Adipocyte (in vitro differentiated cells): Measurements from ENCODE around the gene MTHFD1L.
A peak's percentile ranks its signal among the peaks of the same experiment; 100 is the strongest.

ENCODE experiments used
- DNase-seq: peaks from one replicate; pipeline ENCODE4 v3.0.0-alpha.2; 2015; ENCODE audit warnings: low read depth
- H3K27me3 ChIP-seq: replicated peaks from 2 replicates; pipeline ENCODE4 v1.7.0; 2013; ENCODE audit warnings: mild to moderate bottlenecking, low read length, moderate library complexity; ENCODE audit not compliant: control insufficient read depth, insufficient read depth
- H3K36me3 ChIP-seq: 2 replicates; pipeline ENCODE4 v1.7.0; 2013; ENCODE audit warnings: low read length, mild to moderate bottlenecking, moderate library complexity; ENCODE audit not compliant: control insufficient read depth, insufficient read depth, severe bottlenecking
- H3K4me1 ChIP-seq: 2 replicates; pipeline ENCODE4 v1.7.0; 2013; ENCODE audit warnings: mild to moderate bottlenecking, low read length, moderate library complexity; ENCODE audit not compliant: control insufficient read depth, insufficient read depth
- H3K4me3 ChIP-seq: 2 replicates; pipeline ENCODE4 v1.7.0; 2013; ENCODE audit warnings: mild to moderate bottlenecking, low read length, moderate library complexity
- H3K9ac ChIP-seq: 2 replicates; pipeline ENCODE4 v1.7.0; 2013; ENCODE audit warnings: mild to moderate bottlenecking, low read length, moderate library complexity
- H3K9me3 ChIP-seq: 2 replicates; pipeline ENCODE4 v1.7.0; 2013; ENCODE audit warnings: mild to moderate bottlenecking, low read length, moderate library complexity; ENCODE audit not compliant: control insufficient read depth

Gene MTHFD1L

GRCh38 chr6:150900049-150900448 is 34.5 kb downstream of the MTHFD1L start:
- Histone ChIP-seq H3K9me3 (no peaks in the 10 kb centered on the region), H3K36me3 (peaks cover 3% of the 10 kb centered on the region), H3K27me3 (no peaks in the 10 kb centered on the region), H3K4me3 (no peak overlapping the region), H3K4me1 (peaks cover 33% of the 10 kb centered on the region), H3K9ac (no peak overlapping the region)
- DNase-seq, result no peak

DNA sequence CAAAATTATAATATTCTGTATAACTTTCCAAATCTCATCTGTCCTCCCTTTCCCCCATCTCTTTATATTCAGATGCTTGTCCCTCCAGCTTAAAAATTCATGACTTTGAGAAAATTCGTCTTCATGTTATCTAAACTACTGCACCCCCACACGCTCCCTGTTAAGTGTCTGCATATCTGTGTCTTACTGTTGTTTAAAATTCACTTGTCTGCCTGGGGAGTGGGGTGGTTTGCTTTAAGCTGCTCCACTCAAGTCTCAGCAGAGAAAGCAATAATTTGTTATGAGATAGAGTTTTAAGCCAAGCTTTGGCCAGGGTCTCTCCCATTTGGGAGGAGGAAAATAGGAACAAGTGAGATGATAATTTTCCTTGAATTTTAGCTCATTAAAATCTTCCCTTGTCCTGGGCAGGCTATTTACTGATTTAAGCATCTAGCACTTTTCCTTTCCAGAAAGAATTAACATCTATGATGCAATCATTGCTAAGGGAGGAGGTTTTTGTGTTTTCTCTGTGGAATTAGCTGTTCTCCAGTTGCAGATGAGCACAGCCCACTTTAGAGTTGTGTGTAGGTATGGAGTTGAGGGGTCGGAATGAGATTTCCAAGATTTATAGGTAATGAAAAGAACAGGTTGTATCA is 36.8 kb downstream of the MTHFD1L start:
- H3K4me3 ChIP-seq, result no peak overlapping the region
- H3K9me3 ChIP-seq, result no peaks in the 10 kb centered on the region
- H3K27me3 ChIP-seq, result no peaks in the 10 kb centered on the region
- peak; percentile 66 for DNase-seq
- H3K36me3 ChIP-seq, result peaks cover 12% of the 10 kb centered on the region
- no peak overlapping the region for H3K9ac ChIP-seq
- peaks cover 36% of the 10 kb centered on the region for H3K4me1 ChIP-seq

DNA sequence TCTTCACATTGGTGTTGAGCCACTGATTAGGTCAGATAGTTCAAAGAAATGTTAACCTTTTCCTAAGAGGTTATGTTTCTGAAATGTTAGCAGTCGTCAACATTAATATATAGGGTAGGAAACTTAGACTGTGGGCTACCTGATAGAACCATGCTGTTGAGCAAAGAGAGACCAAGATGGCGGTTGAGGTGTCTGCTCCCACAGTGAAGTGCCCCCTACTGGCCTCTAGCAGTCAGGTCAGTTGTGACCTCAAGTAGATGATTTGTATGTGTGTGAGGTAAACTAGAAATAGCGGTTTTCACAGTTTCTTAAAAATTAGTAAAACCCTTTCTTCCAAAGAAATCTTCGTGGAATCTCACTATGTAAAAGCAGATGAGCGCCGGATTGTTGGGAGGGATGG is 40.3 kb downstream of the MTHFD1L start:
- Histone ChIP-seq H3K9ac (no peak overlapping the region), H3K27me3 (no peaks in the 10 kb centered on the region), H3K36me3 (peaks cover 9% of the 10 kb centered on the region), H3K4me3 (no peak overlapping the region), H3K9me3 (no peaks in the 10 kb centered on the region), H3K4me1 (peaks cover 27% of the 10 kb centered on the region)
- DNase-seq, result no peak

DNA sequence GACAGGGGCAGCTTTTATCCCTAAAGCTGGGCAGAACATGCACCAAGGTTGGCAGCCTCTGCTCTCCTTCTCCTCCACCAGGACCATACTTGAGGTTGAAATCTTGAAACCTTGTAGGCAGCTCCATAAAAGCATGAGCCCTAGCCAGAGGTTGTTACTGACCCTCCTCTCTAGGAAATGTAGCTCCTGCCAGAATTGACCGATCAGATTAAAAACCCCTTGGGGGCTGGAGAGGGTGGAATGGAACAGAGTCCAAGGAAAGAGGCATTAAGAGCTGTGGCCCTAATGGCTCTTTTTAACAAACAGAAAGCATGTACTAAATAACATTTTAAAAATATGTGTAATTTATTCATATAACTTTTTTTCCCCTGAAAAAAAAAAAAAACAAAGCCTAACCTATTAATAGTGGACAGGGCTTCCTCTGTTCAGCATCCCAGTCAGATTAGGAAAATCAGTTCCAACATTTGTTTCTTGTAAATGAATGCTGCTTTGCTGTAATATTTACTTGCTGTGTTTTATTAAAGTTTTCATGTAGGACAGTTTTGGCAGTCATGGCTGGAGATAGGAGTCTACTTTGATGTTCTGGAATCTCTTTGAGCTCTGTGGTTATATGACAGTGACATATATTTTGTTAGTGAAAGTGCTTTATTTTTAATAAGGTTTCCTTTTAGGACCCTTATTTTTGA is 41.3 kb downstream of the MTHFD1L start:
- H3K27me3 ChIP-seq, result no peaks in the 10 kb centered on the region
- no peak for DNase-seq
- H3K9me3 ChIP-seq, result no peaks in the 10 kb centered on the region
- peaks cover 15% of the 10 kb centered on the region for H3K36me3 ChIP-seq
- peaks cover 27% of the 10 kb centered on the region for H3K4me1 ChIP-seq
- no peak overlapping the region for H3K4me3 ChIP-seq
- H3K9ac ChIP-seq, result no peak overlapping the region

DNA sequence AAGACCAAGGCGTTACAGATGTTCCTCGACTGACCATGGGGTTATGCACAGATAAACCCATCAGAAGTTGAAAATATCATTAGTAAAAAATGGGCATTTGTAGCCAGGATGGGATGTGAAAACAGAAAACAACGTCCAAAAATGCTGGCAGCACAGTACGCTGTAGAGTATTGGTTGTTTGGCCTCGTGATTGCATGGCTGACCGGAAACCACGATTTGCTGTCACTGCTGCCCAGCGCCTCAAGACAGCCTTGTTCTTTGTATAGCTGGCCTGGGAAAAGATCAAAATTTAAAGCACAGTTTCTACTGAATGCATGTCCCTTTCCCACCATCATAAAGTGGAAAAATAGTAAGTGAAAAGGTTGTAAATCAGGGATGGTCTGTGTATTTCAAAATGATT is 41.9 kb downstream of the MTHFD1L start:
- H3K9me3 ChIP-seq, result no peaks in the 10 kb centered on the region
- H3K9ac ChIP-seq, result no peak overlapping the region
- H3K27me3 ChIP-seq, result no peaks in the 10 kb centered on the region
- H3K4me3 ChIP-seq, result no peak overlapping the region
- H3K36me3 ChIP-seq, result peaks cover 15% of the 10 kb centered on the region
- peaks cover 22% of the 10 kb centered on the region for H3K4me1 ChIP-seq
- DNase-seq, result no peak

GRCh38 chr6:150908901-150909300 is 43.4 kb downstream of the MTHFD1L start:
- Histone ChIP-seq H3K4me3 (no peak overlapping the region), H3K9ac (no peak overlapping the region), H3K27me3 (no peaks in the 10 kb centered on the region), H3K36me3 (peaks cover 15% of the 10 kb centered on the region), H3K4me1 (peaks cover 11% of the 10 kb centered on the region), H3K9me3 (no peaks in the 10 kb centered on the region)
- DNase-seq, result no peak

- Histone ChIP-seq H3K9ac (no peak overlapping the region), H3K9me3 (no peaks in the 10 kb centered on the region), H3K4me1 (peaks cover 23% of the 10 kb centered on the region), H3K27me3 (no peaks in the 10 kb centered on the region), H3K4me3 (no peak overlapping the region), H3K36me3 (peaks cover 12% of the 10 kb centered on the region)
- no peak for DNase-seq
Measured at GRCh38 chr6:150910561-150910960, 45.1 kb downstream of the MTHFD1L start.

- Histone ChIP-seq H3K9ac (no peak overlapping the region), H3K36me3 (peaks cover 12% of the 10 kb centered on the region), H3K4me1 (peaks cover 17% of the 10 kb centered on the region), H3K9me3 (no peaks in the 10 kb centered on the region), H3K27me3 (no peaks in the 10 kb centered on the region), H3K4me3 (no peak overlapping the region)
- DNase-seq, result no peak
Measured at GRCh38 chr6:150914372-150914771, 48.9 kb downstream of the MTHFD1L start.

DNA sequence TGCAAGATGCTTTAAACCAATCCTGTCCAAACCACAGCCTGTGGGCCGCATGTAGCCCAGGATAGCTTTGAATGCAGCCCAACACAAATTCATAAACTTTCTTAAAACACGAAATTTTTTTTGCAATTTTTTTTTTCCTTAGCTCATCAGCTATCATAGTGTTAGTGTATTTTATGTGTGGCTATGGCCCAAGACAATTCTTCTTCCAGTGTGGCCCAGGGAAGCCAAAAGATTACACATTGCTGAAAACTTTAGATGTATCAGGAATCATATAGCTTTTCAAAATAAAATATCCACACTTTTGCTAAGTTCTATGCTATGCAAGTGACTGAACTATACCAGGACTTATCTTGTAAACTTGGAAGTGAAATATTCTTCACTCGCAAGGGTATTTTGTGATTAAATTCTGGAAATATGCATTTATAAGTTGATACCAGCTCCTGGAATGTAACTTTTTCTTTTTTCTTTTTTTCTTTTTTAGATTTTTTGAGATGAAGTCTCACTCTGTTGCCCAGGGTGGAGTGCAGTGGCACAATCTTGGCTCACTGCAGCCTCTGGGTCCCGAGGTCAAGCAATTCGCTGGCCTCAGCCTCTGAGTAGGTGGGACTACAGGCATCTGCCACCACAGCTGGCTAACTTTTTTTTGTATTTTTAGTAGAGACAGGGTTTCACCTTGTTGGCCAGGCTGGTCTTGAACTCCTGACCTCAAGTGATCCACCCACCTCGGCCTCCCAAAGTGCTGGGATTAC is 49.8 kb downstream of the MTHFD1L start:
- no peaks in the 10 kb centered on the region for H3K9me3 ChIP-seq
- peaks cover 17% of the 10 kb centered on the region for H3K4me1 ChIP-seq
- peak overlapping the region; percentile 45 for H3K9ac ChIP-seq
- H3K27me3 ChIP-seq, result no peaks in the 10 kb centered on the region
- DNase-seq, result no peak
- peaks cover 22% of the 10 kb centered on the region for H3K36me3 ChIP-seq
- H3K4me3 ChIP-seq, result peak overlapping the region; percentile 31

DNA sequence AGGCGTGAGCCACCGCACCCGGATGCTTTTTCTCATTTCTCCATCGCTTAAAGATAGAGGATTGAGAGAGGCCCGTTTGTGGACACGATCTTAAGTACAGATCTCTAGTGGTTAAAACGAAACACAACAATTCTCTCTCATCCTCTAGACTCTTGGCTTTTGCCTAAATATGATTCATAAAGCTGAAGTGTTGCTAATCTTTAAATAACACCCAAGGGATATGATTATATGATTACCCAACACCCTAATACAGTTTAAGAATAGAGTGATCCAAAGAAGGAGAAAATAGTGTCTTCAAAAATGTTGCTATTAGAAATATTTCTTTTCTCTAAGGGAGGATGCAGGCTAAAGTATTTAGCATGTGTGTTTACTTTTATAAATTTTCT is 50.4 kb downstream of the MTHFD1L start:
- H3K36me3 ChIP-seq, result peaks cover 24% of the 10 kb centered on the region
- peaks cover 17% of the 10 kb centered on the region for H3K4me1 ChIP-seq
- H3K27me3 ChIP-seq, result no peaks in the 10 kb centered on the region
- no peaks in the 10 kb centered on the region for H3K9me3 ChIP-seq
- H3K4me3 ChIP-seq, result peak overlapping the region; percentile 31
- H3K9ac ChIP-seq, result peak overlapping the region; percentile 45
- no peak for DNase-seq

- Histone ChIP-seq H3K4me1 (peaks cover 19% of the 10 kb centered on the region), H3K4me3 (no peak overlapping the region), H3K9ac (no peak overlapping the region), H3K27me3 (no peaks in the 10 kb centered on the region), H3K9me3 (no peaks in the 10 kb centered on the region), H3K36me3 (peaks cover 26% of the 10 kb centered on the region)
- DNase-seq, result no peak
Measured at GRCh38 chr6:150919938-150920337, 54.4 kb downstream of the MTHFD1L start.
